GM13976 (cell line): ENCODE results near the gene PKD1L1.
"Not testable (repeated sequence)": the region's sequence is repeated elsewhere in the genome, so short reads cannot be mapped to it uniquely, and the experiment has no call there.

Experiments
- DNase-seq: peaks from one replicate; pipeline ENCODE4 v3.0.0; 2012; ENCODE audit warnings: low spot score
- CTCF ChIP-seq: IDR thresholded peaks from 2 replicates; pipeline ENCODE4 v1.5.1; 2012; ENCODE audit warnings: borderline replicate concordance, mild to moderate bottlenecking; ENCODE audit not compliant: insufficient read depth; ENCODE audit errors: extremely low read depth, missing control alignments, control extremely low read depth
- in situ Hi-C: fragments of 300-500 bp; cut with MboI; formaldehyde crosslinking; loops from one replicate; pipeline ENCODE4 v1.12.0; 2022; ENCODE audit warnings: low sequenced_read_pairs, mixed read lengths, inconsistent platforms; ENCODE audit not compliant: unreplicated experiment

Gene PKD1L1

DNA sequence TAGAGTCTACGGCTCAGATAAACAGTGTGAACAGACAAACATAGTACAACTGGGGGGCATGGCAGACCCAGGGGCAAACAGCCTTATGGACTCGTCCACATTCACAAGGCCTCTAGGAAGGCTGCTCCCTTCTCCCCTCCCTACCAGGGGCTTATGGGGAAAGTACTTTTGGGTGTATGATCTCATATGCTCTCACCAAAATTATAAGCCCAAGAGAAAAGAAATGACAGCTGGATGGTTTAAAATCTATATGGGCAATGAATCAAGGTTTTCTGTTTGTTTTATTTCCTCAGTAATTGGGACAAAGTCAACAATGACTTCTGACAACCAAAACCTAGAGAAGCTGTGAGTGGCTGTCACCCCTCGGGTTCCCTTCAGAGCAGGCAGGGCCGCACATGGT, 144.4 kb downstream of the PKD1L1 start:
- in situ Hi-C loops, result loop anchor here (25.0 kb wide), 1 partner anchor 367 kb away; no protein-coding TSS in a partner anchor

GRCh38 chr7:47803025-47803424, 145.2 kb downstream of the PKD1L1 start:
- no peak for TF ChIP-seq CTCF
- DNase-seq, result no peak
- in situ Hi-C loops, result loop anchor here (25.0 kb wide), 1 partner anchor 366 kb away; no protein-coding TSS in a partner anchor

More for the DNA sequence above, 144.4 kb downstream of the PKD1L1 start:
- DNase-seq, result no peak
- TF ChIP-seq CTCF, result no peak

- no peak for TF ChIP-seq CTCF
- in situ Hi-C loops, result loop anchor here (25.0 kb wide), 1 partner anchor 364 kb away; no protein-coding TSS in a partner anchor
- DNase-seq, result no peak
Measured at GRCh38 chr7:47801423-47801822, 146.8 kb downstream of the PKD1L1 start.

- no peak for DNase-seq
- TF ChIP-seq CTCF, result no peak
- in situ Hi-C loops, result no loop called here
Measured at GRCh38 chr7:47799524-47799923, 148.7 kb downstream of the PKD1L1 start.

GRCh38 chr7:47796347-47796746, 151.9 kb downstream of the PKD1L1 start:
- TF ChIP-seq CTCF, result no peak
- no peak for DNase-seq

GRCh38 chr7:47795631-47796030, 152.6 kb downstream of the PKD1L1 start:
- in situ Hi-C loops, result no loop called here
- TF ChIP-seq CTCF, result no peak
- DNase-seq, result no peak

More at GRCh38 chr7:47796347-47796746, 151.9 kb downstream of the PKD1L1 start:
- in situ Hi-C loops, result no loop called here

DNA sequence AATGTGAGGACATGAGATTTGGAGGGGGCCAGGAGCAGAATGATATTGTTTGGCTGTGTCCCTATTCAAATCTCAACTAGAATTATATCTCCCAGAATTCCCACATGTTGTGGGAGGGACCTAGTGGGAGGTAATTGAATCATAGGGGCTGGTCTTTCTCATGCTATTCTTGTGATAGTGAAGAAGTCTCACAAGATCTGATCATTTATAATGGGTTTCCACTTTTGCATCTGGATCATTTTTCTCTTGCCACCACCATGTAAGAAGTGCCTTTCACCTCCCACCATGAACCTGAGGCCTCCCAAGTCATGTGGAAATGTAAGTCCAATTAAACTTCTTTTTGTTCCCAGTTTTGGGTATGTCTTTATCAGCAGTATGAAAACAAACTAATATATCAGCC, 153.1 kb downstream of the PKD1L1 start:
- DNase-seq, in situ Hi-C loops: not testable (repeated sequence)
